Midbrain (tissue), 1 donor: Measurements from ENCODE around the gene ANO3.

Experiments
- DNase-seq: peaks from one replicate; lab custom pipeline; 2025; lab: John Stamatoyannopoulos, UW

Gene ANO3

GRCh38 chr11:26493616-26494015 lies 161.7 kb downstream of the ANO3 start:
- no peak for DNase-seq

- DNase-seq, result no peak
Observed at GRCh38 chr11:26507229-26507628, 175.3 kb downstream of the ANO3 start.

GRCh38 chr11:26510164-26510563 lies 178.2 kb downstream of the ANO3 start:
- no peak for DNase-seq

- no peak for DNase-seq
Observed at GRCh38 chr11:26510756-26511155, 178.8 kb downstream of the ANO3 start.

- DNase-seq, result no peak
Observed at GRCh38 chr11:26512196-26512595, 180.3 kb downstream of the ANO3 start.

GRCh38 chr11:26519469-26519868 lies 187.5 kb downstream of the ANO3 start:
- DNase-seq, result no peak

GRCh38 chr11:26522912-26523610 lies 191.1 kb downstream of the ANO3 start:
- no peak for DNase-seq

- DNase-seq, result no peak
Observed at GRCh38 chr11:26527685-26528084, 195.8 kb downstream of the ANO3 start.

- DNase-seq, result no peak
Observed at GRCh38 chr11:26537341-26537740, 205.4 kb downstream of the ANO3 start.

GRCh38 chr11:26539517-26539916 lies 207.6 kb downstream of the ANO3 start:
- DNase-seq, result no peak

- no peak for DNase-seq
Observed at GRCh38 chr11:26541870-26542269, 209.9 kb downstream of the ANO3 start.

GRCh38 chr11:26549176-26549575 lies 217.2 kb downstream of the ANO3 start:
- no peak for DNase-seq

- DNase-seq, result no peak
Observed at GRCh38 chr11:26550022-26550421, 218.1 kb downstream of the ANO3 start.

GRCh38 chr11:26551186-26551801 lies 219.4 kb downstream of the ANO3 start:
- no peak for DNase-seq

- no peak for DNase-seq
Observed at GRCh38 chr11:26553182-26553581, 221.3 kb downstream of the ANO3 start.

- DNase-seq, result no peak
Observed at GRCh38 chr11:26554455-26554854, 222.5 kb downstream of the ANO3 start.

GRCh38 chr11:26556582-26556981 lies 224.7 kb downstream of the ANO3 start:
- DNase-seq, result no peak

- DNase-seq, result no peak
Observed at GRCh38 chr11:26557666-26558065, 225.7 kb downstream of the ANO3 start.

- DNase-seq, result no peak
Observed at GRCh38 chr11:26558190-26558589, 226.3 kb downstream of the ANO3 start.

- no peak for DNase-seq
Observed at GRCh38 chr11:26569646-26570045, 237.7 kb downstream of the ANO3 start.

GRCh38 chr11:26571861-26572654 lies 240.1 kb downstream of the ANO3 start, which contains the start of gene MUC15:
TSS of gene MUC15 (minus strand) at chr11:26572263. CDS start at chr11:26567094, 5,169 bp downstream.
- DNase-seq, result no peak

- no peak for DNase-seq
Observed at GRCh38 chr11:26572770-26573402, 241.0 kb downstream of the ANO3 start.
